Fibroblast of mammary gland (primary cell): ENCODE results near the gene MMS19.

Experiments used
- DNase-seq: peaks from one replicate; pipeline ENCODE4 v3.0.0-alpha.2; 2010; ENCODE audit warnings: low read depth
- H3K4me3 ChIP-seq: 2 replicates; pipeline ENCODE4 v1.5.1; 2011; ENCODE audit warnings: low read depth, mild to moderate bottlenecking, low read length, moderate library complexity; ENCODE audit not compliant: control insufficient read depth
- TF ChIP-seq, protein P1 (sequence below): conservative IDR thresholded peaks from 2 replicates; pipeline ENCODE4 v1.5.1; 2011; ENCODE audit warnings: low read depth, low read length, inconsistent platforms; ENCODE audit not compliant: control insufficient read depth, insufficient read depth

Gene MMS19

DNA sequence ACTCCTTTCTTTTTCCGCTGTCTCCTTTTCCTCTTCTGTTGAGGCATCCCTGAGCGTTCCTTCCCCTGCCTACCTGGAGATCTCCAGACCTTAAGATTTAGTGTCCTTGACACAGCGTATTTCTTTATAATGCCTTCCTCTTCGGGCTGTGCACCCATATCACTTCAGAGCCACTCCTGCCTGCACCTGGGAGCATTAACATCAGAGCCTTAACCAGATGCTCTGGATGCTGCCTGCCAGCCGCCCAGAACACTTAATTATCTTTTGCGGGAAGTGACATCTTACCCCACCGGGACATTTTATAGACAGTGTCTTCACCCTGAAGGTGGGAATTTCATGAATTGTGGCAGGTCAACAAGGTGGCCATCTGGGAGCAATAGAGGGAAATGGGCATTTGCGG, 24.7 kb upstream of the MMS19 start:
- DNase-seq: no peak
- TF ChIP-seq, protein P1, sequence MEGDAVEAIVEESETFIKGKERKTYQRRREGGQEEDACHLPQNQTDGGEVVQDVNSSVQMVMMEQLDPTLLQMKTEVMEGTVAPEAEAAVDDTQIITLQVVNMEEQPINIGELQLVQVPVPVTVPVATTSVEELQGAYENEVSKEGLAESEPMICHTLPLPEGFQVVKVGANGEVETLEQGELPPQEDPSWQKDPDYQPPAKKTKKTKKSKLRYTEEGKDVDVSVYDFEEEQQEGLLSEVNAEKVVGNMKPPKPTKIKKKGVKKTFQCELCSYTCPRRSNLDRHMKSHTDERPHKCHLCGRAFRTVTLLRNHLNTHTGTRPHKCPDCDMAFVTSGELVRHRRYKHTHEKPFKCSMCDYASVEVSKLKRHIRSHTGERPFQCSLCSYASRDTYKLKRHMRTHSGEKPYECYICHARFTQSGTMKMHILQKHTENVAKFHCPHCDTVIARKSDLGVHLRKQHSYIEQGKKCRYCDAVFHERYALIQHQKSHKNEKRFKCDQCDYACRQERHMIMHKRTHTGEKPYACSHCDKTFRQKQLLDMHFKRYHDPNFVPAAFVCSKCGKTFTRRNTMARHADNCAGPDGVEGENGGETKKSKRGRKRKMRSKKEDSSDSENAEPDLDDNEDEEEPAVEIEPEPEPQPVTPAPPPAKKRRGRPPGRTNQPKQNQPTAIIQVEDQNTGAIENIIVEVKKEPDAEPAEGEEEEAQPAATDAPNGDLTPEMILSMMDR: no peak

DNA sequence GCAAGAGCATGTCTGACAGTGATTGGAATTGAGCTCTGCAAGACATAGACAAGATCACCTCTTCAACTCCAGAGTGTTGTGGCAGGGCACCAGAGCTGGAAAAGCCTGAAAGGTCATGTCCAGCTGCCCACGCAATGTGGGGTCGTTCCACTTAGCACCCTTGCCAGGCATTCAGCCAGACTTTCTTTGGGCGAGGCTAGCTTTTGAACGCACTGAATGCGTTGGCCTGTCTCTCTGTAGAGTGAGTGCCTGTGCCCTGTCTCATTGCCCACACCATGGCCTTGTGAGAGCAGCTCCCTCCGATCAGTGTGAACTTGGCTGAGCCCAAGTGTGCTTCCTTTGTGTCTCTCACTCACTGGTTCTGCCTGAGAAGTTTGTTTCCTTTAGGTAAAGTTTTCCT, 23.8 kb upstream of the MMS19 start:
- H3K4me3 ChIP-seq: no peak overlapping the region
- TF ChIP-seq, protein P1: no peak
- no peak for DNase-seq

More for the DNA sequence above, 24.7 kb upstream of the MMS19 start:
- no peak overlapping the region for H3K4me3 ChIP-seq

DNA sequence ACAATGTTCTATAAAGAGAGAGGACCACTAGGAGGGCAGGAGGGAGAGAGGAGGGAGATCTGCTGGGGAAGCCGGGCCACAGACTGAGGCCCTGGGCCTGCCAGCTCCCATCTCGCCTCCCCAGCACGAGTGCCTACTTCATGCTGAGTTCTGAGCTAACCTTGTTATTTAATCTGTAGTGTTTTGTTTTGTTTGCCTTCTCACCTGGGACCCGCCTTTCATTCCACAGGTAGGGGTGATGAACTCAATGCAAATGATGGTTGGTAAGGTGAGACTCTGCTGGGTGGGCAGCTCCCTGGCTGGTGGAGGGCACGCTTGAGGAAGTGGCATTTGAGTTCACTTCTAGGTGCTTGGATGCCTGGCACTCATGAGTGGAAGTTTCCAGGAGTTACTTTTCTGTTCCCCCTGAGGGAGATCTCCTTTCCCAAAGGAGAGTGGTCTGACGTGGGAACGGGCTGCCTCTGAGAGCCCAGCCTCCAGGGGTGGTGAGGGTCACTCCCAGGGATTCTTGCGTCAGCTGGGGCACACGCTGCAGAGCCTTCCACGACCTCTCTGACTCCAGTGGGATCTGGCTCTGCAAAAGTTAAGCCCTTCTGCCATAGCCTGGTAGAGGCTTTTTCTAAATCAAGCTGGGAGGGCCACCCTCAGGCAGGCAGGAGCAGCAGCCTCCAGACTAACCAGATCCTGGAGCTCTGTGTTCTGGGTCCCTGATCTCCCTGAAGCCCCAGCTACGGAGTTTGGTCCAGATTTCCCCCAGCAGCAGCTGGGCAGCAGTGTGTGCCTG, 22.9 kb upstream of the MMS19 start:
- TF ChIP-seq, protein P1: no peak
- no peak overlapping the region for H3K4me3 ChIP-seq
- no peak for DNase-seq

DNA sequence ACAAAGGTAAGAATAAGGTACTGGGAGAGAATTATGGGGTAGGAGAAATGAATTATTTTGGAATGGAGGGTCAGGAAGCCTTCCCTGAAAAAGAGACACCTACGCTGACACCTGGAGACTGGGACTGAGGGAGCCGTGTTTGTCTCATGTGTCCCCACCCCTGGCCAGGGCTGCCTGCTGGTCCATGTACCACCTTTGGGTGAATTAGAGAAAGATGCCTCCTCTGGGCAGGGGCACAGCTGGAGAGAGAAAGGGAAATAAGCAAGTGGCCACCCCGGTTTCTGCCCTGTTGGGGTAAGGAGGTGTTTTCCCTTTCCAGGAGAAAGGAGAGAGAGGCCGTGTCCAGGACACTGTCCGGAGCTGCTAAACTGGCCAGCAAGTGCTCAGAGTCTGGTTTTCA, 22.3 kb upstream of the MMS19 start:
- TF ChIP-seq, protein P1: no peak
- H3K4me3 ChIP-seq: no peak overlapping the region
- DNase-seq: no peak

DNA sequence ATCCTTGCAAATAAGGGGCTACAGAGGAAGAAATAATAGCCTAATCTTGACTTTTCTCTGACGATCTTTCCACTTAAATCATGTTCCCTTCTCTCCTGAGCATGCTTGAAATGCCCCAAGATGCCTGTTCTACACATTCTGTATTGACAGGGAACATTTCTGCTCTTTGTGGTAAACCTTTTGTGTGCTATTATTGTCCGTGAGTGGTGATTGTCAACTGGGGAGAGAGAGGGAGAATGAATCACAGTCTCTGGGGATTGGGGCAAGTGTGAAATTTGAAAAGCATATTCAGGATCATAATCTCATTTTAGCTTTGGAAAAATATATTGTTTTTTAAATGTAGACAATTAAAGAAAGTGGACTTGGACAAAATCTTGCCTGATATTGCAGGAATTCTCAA, 21.1 kb upstream of the MMS19 start:
- TF ChIP-seq, protein P1: no peak
- no peak overlapping the region for H3K4me3 ChIP-seq
- DNase-seq: peak; percentile 43

DNA sequence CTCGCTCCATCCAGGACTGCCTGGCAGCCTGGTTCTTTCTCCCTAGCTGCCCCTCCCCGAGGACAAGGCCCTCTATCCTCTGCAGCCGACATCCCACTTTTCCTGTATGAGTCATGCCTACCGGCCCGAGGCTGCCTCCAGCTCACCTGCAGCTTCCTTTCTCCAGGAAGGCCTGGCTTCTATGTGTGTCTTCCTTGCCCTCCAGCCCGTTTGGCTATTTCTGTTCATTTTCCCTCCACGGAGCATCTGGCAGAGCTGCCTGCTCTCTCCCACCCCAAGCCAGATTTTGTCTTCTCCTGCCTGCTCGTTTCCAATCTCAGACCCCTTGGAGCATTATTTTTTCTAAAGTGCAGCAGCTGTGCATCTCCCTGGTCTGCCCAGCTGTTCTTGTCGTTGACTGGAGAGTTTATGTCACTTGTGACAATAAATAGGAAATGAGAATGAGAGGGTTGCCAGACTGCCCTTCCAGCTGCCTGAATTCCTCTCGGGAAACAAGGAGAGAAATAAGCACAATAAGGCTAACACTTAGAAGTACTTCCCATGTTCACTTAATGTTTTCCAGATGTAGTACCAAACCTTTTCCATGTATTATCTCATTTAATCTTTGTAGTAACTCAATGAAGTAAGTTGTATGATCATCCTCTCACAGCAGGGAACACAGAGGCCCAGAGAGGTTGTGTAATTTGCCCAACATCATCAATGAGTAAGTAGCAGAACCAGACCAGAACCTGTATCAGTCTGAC, 20.2 kb upstream of the MMS19 start:
- TF ChIP-seq, protein P1: no peak
- peak; percentile 82 for DNase-seq
- H3K4me3 ChIP-seq: no peak overlapping the region
